Stimulated activated CD8-positive, alpha-beta memory T cell treated with anti-CD3 and anti-CD28 coated beads, Interleukin-4, amount 100 ng/mL, for 1 hour (primary cell): ENCODE data around the gene CES2.

Experiments
- DNase-seq, 2 donors: peaks; one replicate each; pipeline ENCODE4 v3.0.0-alpha.2; 2020; ENCODE audit warnings: low read depth in 2 of 2, low spot score in 1 of 2

The CES2 gene

DNA sequence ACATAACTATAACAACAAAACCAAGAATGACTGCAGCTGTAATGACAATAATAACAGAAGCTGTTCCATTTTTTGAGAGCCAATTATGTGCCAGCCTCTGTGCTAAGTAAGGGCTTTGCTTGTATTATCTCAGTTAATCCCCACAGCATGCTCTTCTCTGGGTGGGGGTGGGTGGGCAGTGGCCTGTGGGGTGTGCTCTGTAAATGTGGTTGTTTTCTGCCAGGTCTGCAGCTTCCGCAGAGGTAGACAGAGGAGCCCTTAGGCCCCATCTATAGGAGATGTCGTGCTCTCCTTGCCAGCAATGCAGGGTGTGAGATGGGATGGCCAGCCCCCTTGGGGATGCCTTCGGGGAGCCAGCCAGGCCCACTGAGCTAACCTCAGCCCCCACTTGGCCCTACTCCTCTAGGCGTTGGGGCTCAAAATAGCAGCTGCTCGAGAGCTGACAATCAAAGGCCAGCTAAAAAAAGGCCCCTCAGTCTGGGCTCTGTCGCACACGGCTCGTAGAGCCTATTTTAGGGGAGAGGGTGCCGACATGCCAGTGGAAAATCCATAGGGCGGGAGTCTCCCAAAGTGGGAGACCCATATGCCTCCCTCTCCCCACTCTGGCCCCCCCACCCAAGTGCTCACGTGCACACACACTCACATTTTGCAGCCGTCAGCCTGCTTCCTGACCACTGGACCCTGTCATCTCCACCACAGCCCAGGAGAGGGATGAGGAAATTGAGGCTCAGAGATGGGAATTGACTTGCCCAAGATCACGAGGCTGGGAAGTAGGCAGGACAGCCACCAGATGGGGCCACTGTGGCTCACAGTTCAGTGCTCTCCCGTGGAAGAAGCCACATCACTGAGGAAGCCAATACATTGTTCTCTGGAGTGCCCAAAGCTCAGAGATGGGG lies 32.4 kb upstream of the CES2 start:
- DNase-seq: no peak

DNA sequence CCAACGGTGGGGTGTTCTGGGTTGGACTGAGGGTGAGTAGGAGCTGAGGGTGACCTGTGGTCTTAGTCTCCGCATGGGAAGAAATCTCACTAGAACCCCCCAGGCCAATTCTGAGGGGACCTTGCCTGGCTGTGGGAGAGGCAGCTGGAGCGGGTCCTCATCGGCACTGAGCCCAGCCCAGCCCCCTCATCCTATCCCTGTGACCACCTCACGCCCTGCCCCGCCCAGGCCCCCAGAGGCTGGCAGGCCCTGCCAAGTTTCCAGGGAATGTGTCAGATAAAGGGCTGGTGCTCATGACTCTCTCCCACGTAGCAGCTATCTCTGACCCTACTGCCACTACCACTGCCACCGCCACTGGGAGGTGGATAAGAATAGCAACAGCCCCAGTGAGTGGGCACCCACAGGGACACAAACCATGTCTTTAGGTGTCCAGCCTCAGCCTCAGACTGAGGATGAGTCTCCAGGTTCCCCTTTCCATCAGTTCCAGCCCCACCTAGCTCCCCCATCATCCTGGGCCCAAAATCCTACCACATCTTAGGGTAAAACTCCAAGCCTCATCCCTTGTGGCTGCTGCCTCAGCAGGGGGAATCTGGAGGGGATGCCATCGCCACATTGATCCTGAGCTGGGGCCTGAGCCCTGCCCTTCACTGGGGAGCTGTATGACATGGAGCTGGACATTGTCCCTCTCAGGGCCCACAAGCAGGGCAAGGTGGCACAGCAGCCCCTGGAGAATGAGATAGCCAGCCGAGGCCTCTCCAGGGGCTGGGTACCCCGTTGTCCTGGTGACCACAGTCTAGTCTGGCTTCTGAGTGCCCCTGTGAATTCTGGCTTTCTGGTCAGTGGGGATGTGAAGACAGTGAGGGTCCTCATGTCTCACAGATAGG lies 31.5 kb upstream of the CES2 start:
- DNase-seq: no peak

DNA sequence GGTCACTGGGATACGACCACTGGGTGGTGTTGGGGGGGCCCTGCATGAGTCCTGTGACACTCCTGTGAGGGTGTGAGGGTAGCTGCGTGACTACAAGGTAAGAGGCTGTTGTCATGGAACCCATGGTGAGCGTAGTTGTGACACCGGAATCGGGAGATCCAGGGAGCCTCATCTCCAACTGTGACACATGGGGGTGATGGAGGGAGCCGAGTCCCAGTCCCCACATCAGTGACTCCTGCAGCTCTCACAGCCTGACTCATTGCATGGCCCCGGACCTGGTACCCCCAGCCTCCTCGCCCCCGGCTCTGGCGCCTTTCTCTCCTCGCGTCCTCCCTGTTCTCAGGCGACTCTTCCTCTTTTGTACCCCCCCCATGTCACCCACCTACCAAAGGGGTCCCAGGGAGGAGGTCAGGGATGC lies 30.9 kb upstream of the CES2 start:
- no peak for DNase-seq

DNA sequence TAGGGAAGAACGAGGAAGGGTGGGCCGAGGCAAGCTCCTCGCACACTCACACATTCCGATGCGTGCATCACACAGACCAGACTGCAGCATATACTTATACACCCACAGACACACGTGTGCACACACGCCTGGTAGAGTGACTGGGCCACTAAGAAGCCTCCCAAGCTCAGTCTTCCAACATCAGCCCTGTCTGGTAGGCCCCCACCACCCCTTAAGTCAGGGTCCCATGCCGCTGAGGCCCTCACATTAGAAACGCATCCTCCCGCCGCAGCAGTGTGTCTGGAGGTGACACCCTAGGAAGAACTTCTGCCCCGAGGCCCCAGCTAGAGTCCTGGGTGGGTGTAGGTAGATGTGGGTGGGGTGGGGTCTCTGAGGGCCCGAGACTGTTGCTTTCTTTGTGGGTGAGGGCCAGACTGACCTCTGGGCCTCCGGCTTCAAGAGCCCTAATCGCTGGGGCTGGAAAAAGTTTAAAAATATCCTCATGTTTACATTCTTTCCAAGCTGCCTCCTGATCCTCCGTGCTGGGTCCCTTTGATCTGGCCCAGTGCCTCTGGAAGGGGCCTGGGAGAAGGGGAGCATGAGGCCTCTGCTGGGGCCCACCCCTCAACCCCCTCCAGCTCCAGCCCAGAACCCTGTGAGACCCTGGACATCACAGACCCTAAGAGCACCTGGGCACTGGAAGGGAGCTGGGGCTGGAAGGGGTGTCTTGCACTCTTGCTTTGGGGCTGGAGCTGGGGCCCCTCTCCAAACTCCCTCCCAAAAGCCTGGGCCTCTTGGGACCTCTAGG lies 30.3 kb upstream of the CES2 start:
- no peak for DNase-seq

DNA sequence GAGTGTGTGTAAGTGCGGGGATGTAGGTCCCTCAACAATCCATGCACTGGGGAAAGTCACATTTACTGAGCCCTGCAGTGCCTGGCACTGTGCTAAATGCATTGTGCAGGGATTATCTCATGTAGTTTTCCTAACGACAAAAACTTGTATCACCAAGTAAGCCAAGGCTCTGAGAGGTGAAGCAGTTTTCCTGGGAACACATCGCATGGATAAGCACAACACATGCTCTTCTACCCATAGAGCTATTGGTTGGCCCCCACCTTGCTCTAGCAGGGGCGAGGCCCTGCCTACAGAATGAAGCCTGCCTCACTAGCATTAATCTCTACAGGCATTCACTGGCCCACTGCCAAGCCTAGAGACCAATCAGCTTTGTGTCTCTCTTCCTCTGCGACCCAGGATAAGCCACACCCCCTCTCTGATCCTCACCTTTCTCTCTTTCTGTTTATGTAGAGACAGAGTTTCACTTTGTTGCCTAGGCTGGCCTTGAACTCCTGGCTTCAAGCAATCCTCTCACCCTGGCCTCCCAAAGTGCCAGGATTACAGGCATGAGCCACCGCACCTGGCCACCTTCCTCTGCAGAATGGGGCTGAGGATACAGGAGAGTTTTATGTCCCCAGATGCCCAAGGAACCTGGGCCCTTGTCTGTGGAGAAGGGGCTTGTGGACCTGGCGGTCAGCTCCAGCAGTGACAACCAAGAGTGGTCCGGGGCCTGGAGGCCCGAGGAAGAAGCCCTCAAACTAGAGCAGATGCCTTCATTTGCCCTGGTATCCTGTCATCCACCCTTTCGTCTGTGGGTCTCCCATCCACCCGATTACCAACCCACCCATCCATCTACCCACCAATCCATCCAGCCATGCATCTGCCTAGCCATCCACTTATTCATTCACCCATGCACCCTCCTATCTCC lies 29.4 kb upstream of the CES2 start:
- no peak for DNase-seq

DNA sequence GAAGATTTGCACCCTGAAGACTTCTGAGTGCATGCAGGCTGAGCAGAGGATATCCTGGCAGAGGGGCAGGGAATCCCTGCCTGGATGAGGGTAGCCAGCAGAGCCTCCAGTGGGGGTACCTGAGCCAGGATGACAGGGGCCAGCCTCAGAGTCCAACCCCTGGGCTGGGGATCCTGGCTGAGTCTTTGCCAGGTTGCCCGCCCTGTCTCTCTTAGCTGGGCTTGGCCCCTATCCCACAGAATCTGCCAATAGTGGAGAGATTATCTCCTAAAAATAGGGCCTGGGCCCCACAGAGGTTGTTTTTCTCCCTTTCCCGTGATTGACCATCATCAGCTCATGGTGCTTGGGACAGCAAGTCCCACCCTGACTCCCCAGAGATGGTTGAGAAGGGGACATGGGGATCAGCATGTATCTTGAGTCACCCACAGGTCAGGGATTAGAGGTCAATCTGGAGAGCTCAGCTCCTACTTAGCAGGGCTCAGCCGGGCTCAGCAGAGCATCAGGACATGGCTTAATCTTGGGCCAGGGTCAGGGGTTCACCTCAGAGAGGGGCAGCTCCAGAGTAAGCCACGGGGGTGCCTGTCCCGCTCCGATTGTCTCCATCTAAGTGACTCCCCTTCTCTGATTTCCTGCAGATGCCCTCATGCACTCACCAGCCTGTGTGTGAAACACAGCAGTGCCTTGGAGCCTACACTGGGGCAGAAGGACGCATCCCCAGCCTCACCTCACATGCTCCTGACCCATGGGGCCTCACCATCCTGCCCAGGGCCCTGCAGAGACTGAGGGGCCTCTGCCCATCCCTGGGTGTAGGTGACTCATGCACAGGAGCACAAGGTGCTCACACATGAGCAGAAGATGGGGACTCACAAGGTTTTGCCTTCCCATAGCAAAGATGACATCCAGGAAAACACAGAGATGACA lies 28.1 kb upstream of the CES2 start:
- DNase-seq: no peak

DNA sequence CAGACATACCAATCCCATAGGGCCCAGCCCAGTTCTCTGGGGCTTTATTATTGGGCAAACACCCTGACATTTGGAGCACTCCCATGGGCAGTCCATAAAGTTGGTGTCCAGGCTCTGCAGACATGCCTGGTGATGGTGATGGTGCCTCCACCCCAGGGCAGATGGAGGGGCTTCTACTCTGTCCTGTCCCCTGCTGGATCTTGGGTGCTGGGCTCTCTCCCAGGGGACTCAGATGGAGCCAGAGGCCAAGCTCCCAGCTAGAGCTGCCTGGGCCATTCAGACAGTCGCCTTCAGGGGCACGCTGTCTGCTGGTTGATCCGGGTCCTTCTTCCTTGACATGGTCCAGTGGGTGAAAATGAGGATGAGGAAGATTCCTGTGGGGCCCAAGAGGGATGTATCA lies 27.2 kb upstream of the CES2 start:
- DNase-seq: no peak

DNA sequence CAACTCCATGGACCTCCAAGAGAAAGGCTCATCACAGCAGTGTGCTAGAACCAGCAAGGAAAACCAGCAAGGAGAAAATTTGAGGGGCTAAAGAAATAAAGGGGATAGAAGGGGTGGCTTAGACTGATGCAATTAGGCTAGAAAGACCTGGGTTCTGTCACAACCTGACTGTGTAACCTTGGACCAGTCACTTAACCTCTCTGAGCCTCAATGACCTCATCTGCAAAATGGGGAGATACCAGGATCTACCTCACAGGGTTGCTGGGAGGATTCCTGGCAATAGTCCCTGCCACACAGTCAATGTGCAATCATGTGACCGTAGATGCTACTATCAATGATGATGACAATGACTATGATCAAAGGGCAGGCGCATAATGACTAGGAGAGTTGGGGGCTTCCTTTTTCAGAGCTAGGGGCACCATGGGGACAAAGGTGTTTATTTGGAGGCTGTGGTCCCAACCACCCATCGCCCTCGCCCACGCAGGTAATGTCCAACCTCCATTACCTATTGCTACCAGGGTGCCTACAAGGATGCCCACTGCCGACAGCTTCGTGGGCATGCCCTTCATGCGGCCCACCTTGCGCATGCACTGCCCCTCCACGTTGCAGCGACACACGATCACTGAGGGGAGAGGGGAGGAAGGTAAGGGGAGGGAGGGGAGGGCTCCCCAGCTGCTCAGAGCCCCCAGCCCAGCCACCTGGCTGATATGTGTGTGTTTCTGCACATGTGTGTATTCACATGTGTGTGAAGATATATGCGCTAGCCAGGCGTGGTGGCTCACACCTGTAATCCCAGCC lies 26.4 kb upstream of the CES2 start:
- no peak for DNase-seq

DNA sequence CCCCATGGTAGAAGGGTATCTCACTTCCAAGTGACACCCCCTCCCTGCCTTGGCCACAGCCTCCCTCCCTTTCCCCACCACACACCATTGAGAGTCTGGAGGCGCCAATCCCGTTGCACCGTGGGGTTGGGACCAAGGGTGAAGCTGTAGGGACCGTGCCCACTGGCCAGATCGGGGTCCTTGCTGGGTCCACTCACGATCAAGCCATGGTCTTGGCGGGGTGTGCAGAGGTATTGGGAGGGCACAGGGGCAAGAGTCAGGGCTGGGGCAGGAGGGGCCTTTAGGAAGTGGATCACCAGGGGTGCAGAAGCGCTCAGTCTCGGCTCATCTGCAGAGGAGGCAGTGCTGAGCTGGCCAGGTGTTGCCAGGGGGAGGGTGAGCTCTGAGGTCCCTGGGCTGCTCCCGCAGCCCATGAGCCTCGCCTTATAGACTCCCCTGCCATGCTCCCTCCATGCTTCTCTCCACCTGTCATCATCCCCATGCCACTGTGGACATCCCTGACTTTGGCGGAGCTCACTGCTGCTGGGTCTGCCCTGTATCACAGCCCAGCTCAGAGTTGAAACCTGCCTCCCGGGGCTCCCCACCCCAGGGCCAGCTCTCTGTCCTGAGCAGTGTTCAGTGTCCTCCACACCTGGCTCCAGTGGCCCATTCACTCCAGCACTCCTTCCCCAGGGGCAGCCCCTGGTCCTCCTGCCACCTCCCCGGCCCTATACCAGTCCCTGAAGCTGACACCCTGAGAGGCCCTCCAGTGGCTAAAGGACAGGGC lies 25.0 kb upstream of the CES2 start:
- no peak for DNase-seq

DNA sequence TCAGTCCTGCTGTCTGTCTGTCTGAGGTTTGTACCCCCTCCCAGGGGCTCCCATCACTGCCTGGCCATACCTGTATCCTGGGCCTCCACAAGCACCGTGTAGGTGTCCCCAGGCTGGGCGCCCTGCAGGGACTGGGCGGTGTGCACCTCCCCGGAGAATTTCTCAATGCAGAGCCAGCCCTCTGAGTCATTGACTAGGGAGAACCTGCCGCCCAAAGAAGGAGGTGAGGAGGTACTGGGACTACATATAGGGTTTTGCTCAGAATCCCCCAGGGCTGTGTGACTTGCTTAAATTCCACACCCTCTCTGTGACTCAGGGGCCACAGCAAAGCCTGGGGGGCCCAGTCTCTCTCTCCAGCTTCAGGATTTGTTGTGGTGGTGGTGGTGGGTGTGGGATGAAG lies 24.2 kb upstream of the CES2 start:
- DNase-seq: no peak

DNA sequence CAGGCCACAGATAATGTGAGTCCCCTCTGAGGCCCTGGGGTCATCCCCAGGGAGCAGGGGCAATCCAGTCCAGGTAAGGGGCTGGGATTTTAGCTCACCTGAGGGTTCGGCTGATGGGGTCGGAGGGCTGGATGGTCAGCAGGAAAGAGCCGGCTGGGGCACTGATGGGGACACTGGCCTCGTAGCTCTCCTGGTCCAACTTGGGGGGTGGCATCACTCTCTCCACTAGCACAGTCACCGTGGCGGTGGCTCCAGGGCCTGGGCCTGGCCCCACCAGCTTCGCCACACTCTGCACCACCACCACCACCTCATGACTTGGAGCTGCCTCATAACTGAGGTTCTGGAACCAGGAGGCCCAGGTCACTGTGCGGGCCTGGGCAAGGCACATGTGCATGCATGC lies 23.5 kb upstream of the CES2 start:
- DNase-seq: no peak

DNA sequence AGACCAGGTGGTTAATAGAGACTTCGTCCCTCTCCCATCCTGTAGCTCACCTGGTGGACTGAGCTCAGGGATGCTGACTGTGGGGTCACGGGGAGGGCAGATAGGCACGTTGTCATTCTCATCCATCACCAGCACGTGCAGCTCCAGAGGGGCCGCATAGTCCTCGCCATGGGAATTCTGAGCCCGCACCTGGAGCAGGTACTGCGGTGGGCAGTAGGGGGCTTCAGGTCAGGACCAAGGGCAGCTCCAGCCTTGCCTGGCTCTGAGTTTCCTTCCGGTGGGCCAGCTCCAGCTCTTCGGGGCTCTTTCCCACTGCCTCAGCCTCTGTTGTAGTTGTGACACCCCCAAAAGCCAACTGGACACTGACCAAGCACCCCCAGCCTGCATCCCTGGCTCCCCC lies 22.2 kb upstream of the CES2 start:
- DNase-seq: no peak

DNA sequence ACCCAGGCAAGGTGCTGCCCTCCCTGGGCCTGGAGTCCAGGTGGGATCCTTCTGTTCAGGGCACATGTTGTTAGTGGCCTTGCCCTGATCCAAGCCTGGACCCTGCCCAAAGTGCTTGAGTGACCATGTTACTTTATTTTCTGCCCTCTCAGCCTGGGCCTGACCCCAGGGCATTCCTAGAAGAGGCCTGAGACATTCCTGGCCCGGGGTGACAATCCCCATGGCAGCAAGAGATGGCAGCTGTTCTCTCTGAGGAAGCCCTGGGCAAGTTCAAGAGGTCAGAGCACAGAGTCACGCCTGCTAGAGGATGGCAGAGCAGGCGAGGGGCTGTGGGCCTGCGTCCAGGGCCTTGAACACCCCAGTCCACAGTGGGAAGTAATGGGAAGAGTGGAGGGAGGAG lies 21.6 kb upstream of the CES2 start:
- DNase-seq: no peak

DNA sequence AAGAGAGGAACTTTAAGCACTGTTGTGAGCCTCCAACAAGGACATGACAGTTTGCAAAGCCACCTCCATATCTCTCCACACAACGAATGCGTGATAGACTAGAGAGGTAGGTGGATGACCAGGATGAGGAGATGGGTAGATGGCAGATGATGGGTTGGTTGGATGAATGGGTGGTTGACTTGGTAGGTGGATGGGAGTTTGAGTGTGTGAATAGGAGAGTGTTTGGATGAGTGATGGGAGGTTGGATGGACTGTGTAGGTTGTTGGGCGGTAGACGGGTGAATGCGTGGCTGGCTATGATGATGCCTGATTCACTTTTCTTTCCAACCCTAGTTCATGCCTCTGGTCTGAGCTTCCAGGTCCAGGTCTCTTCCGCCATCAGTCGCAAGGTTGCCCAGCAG lies 20.8 kb upstream of the CES2 start:
- no peak for DNase-seq

DNA sequence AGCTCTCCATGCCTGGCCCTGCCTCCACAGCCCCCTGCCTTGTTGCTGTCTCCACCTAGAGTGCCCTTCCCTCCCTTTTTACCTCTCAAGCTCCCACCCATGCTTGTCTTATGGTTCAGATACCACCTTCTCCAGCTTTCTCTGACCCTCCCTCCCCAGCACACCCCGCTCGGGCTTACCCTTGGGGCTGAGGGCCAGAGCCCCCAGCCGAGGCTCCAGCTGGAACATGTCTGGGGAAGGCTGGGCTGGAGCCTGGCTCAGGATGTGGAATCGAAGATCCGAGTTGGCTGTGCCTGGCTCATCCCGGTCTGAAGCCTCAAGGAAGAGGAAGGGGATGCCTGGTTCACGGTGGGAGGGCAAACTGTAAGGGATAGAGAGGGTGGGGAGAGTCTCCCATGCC lies 20.3 kb upstream of the CES2 start:
- DNase-seq: no peak

DNA sequence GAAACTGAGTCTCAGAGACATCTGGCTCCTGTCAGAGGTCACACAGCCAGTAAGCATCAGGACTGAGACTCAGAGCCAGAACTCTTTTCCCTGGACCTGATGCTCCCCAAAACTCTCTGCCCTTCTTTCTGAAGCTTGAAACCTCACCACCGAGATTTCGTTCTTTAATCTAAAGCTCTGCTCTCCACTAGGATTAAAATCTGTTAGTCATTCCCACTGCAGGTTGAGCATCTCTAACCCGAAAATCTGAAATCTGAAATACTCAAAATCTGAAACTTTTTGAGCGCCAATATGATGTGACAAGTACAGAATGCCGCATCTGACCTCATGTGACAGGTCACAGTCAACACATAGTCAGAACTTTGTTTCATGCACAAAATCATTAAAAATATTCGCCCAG lies 18.8 kb upstream of the CES2 start:
- DNase-seq: no peak

DNA sequence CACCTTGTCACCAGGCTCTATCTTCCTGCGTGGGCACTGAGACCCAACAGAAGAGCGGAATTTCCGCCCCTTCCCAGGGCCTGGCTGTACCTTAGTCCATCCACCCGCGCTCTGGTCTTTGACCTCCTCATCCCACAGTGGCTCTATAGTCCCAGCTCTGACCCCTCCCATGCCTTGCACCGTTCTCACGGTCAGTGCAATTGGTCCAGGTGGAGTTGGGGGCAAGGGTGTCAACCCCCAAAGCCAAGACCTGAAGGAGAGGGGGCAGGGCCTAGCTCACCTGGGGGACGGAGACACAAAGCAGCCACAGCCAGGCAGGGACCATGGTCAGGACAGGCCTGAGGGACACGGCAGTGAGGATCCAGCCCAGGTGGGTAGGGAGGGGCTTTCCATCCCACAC lies 17.6 kb upstream of the CES2 start:
- DNase-seq: no peak

DNA sequence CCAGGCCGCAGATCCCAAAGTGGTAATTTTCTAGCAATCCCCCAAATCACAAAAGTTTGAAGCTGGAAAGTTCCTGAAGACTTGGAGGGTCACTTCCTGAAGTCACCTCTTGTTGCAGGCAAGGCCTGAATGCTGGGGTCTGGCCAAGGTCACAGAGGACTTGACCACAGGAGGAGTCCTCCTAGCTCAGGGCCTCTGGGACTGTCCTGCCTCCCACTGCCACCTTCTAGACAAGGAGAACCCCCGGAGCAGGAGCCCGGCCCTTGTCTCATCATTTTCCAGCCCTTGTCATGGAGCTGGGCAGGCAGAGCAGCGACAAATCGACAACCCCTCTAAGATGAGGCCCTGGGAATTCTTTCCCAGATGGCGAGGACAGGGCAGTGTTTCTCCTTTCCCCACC lies 17.0 kb upstream of the CES2 start:
- DNase-seq: no peak
